Skin epidermis (tissue), 12 donors: Measurements from ENCODE around the gene ERN1.
A peak's percentile ranks its signal among the peaks of the same experiment; 100 is the strongest.
"Not testable (repeated sequence)": the region's sequence is repeated elsewhere in the genome, so short reads cannot be mapped to it uniquely, and the experiment has no call there.

Experiments used
- H3K27ac ChIP-seq, 21 experiments: fragments of 200-600 bp; sonication (generic) in 11 of 21; one replicate each; pipeline ENCODE4 v1.5.0; 2020; ENCODE audit warnings: mild to moderate bottlenecking in 3 of 21, inconsistent platforms in 2 of 21, moderate library complexity in 2 of 21
- H3K4me3 ChIP-seq, 7 experiments: fragments of 200-600 bp; sonication (generic) in 2 of 7; one replicate each; pipeline ENCODE4 v1.5.0; 2020; ENCODE audit warnings: inconsistent platforms in 2 of 7, mild to moderate bottlenecking in 2 of 7, moderate library complexity in 1 of 7

The ERN1 gene

DNA sequence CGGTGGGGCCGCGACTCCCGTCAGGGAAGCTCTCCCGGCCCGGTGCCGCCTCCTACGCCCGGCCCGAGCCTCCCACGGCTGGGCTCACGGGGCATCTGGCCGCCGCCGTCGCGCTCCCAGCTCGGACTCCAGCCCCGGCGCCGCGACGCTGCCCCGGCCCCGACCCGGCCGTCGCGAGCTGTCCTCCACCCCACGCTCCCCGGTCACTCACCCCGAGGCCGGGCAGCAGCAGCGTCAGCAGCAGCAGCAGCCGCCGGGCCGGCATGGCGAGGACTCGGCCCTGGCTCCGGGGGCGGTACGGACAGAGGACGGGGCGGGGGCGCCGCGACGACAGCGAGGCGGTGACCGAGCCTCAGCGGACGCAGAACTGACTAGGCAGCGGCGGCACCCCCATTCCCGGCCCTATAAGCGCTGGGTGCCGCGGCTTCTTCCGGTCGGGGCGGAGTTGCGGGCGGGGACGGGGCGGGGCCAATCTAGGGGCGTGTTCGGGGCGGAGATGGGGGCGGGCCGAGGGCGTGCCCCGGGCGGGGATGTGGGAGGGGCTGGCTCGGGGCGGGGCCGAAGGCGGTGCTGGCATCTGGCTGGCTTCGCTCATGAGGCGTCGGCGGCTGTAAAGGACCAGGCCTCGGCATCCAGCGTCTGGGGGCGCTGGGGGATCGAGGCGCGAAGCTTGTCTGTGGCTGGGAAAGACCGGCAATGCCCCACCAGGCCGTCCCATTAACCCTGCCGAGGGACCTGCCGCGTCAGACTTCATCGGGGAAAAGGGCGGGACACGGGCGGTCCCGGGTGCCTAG lies at the start of gene ERN1:
Gene ERN1, minus strand, starts transcription at position 380 of the 794 bp plus-strand sequence. Its CDS starts 115 bp downstream, at position 265.
- H3K27ac ChIP-seq = peak within 1 kb of the TSS; percentile 72 to 98 (median 94)
- peak within 1 kb of the TSS; percentile 64 to 89 (median 78) for H3K4me3 ChIP-seq

DNA sequence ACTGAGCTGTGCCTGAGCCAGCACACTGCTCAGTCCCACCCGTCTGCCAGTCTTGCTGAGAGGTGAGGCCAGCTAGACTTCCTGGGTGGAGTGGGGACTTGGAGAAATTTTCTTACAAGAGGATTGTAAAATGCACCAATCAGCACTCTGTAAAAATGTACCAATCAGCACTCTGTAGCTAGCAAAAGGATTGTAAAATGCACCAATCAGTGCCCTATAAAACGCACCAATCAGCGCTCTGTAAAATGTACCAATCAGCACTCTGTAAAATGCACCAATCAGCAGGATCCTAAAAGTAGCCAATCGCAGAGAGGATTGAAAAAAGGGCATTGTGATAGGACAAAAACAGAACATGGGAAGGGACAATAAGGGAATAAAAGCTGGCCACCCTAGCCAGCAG lies 49.1 kb upstream of the ERN1 start:
- H3K4me3 ChIP-seq, H3K27ac ChIP-seq: not testable (repeated sequence)

DNA sequence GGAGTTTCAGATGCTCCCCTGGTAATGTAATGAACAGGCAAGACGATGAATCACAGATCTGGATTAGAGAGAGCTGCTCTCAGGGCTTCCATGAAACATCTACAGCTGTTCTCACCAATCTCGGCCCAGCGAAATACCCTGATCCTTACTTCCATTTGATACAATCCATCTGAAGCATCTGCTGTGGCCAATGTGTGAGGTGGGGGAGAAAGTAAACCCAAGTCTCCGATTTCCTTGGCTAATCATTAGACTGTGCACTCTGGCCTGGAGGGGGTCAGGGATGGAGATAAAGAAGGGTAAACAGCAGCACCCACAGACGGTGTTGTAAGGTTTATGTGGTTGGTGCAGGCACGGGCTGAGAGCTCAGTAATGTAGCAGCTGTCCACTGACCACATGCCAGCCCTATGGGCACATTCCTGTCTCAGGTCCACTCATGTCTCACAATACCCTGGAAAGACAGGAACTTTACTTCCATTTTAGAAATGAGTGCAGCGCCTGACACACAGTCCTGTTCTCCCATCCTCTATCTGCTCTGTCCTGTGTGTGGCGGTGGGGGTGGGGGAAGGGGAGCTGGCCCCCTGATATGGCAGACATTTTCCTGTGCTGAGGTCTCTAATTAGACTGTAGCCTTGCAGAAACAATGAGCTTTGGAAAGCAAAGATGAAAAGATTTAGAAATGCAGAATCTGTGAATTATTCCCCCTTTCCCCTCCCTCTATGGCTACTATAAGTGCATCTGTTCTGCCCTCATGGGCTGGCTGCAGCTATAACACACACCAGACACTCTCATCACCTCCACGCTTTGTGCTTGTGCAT lies 48.3 kb upstream of the ERN1 start:
- Histone ChIP-seq H3K27ac (no peak overlapping the region), H3K4me3 (no peak overlapping the region)

- H3K27ac ChIP-seq = peak overlapping the region in 1 of 21 experiments; percentile 51
- H3K4me3 ChIP-seq = no peak overlapping the region
Observed at GRCh38 chr17:64177311-64178010, 47.5 kb upstream of the ERN1 start.

DNA sequence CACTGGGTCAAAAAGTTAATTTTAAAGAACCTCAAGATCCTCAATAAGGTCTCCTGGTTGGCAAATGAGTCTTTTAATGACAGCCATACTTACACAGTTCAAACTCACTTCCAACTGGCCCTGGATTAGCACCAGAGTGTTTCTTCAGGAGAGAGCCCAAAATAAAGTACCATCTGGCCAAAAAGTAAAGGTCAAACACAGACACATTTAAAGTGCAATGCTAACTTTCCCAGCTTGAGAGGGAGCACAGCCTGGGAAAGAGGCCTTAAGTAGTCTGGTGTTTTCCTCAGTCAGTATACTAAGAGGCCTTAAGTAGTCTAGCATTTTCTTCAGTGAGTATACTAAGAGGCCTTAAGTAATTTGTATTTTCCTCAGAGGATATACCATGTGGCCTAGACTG lies 46.6 kb upstream of the ERN1 start:
- H3K4me3 ChIP-seq = no peak overlapping the region
- peak overlapping the region in 3 of 21 experiments; percentile 19 to 51 (median 42) for H3K27ac ChIP-seq

DNA sequence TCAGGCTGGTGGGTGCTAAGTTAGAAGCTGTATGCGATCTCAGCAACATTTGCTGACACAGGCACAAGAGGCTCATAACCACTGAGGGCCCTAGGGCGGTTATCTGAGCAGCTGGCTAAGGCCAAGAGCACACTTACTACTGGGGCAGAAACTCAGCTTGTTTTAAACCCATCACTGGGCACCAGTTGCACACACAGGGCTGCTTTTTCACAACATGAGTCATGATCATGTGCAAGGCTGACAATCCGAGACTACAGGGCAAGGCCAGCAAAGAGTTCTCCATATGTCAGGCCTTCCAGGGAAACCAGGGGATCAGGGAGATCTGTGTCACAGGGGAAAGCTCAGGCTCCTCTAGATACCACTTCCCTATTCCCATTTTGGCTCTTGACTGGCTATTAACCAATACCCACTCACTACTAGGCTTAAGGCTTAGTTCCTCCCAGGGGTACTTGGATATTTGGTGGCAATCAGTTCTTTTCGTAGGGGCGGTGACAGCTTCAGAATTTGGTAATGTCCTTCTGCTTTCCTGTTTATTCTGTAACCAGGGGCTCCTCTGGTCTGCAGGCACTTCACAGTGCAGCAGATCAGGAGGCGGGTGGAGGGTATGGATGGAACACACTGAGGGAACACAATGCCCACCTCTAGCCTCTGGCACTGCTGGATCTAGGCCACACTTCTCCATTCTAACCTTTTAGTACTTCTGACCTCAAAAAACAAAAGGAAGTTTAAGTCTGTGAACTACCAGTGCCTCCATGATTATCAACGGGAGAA lies 44.9 kb upstream of the ERN1 start:
- H3K27ac ChIP-seq = peak overlapping the region in 13 of 21 experiments; percentile 18 to 77 (median 46)
- no peak overlapping the region for H3K4me3 ChIP-seq

- Histone ChIP-seq H3K4me3 (no peak overlapping the region), H3K27ac (peak overlapping the region in 3 of 21 experiments; percentile 2 to 77 (median 72))
Observed at GRCh38 chr17:64173646-64174045, 43.7 kb upstream of the ERN1 start.

GRCh38 chr17:64172510-64172909 lies 42.6 kb upstream of the ERN1 start:
- Histone ChIP-seq H3K4me3 (no peak overlapping the region), H3K27ac (no peak overlapping the region)

- Histone ChIP-seq H3K27ac (no peak overlapping the region), H3K4me3 (no peak overlapping the region)
Observed at GRCh38 chr17:64171041-64171440, 41.1 kb upstream of the ERN1 start.

DNA sequence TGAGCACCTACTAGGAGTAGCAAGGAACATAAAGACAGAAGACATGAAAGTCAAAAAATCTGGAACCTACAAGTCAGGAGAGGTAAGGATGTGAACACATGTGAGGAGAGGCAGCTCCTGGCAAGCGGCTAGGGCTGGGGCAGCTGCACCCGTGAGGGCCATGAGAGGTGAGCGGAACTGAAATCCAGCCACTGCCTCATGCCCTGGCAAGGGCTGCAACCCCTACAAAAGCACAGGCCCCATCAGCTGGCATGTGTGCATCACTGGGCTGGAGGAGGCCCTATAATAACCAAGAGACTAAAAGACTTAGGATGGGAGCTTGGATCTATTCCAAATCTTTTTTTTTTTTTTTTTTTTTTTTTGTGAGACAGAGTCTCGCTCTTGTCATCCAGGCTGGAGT lies 40.3 kb upstream of the ERN1 start:
- Histone ChIP-seq H3K27ac (no peak overlapping the region), H3K4me3 (no peak overlapping the region)

DNA sequence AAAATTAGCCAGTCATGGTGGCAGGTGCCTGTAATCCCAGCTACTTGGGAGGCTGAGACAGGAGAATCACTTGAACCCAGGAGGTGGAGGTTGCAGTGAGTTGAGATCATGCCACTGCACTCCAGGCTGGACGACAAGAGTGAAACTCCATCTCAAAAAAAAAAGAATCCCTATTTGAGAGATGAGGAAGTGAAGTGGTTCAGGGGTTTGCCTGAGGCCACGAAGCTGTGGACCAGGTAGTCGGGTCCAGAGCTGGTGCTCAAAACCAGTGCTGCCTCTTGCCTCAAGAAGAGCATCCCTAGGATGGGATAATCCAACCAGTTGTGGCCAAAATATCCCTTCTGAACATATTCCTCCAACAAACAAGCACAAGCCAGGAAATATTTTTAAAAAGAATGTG lies 37.7 kb upstream of the ERN1 start:
- not testable (repeated sequence) for H3K27ac ChIP-seq, H3K4me3 ChIP-seq

DNA sequence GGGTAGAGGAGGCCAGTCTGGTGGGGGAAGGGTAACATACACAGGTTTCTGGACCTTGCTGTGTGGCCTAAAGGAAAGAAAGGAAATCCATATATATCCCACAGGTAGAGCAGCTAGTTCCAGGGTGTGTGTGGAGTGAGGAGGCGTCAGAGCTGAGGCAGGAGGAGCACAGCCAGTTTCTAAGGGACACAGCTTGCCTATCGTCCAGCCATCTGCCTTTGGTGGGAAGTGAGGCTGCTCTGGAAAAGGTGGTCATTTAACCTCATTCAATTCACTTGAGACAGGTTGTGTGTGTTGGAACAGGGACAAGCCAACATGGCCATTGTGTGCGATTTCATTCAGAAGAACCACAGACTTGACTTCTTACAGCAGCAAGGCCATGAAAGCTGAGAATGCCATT lies 36.9 kb upstream of the ERN1 start:
- Histone ChIP-seq H3K27ac (no peak overlapping the region), H3K4me3 (no peak overlapping the region)

- Histone ChIP-seq H3K27ac (no peak overlapping the region), H3K4me3 (no peak overlapping the region)
Observed at GRCh38 chr17:64165347-64165746, 35.4 kb upstream of the ERN1 start.

GRCh38 chr17:64164596-64165285 lies 34.8 kb upstream of the ERN1 start:
- no peak overlapping the region for H3K4me3 ChIP-seq
- no peak overlapping the region for H3K27ac ChIP-seq

DNA sequence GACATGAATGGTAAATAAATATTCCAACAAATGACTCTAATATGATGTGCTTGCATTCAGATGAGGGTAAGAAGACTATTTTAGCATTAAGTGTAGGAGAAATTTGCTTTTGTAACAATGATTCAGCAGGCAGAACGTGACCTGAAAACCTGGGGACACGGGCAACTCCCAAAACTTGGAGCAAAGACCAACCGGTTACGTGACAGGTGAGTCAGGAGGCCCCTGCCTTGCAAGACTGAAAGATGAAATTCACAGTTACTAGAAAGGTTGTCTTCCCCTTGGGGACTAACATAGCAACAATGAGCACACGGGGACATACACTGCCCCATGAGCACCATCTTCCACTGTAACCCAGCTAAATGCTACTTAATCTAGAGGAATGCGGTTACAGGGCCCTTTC lies 33.5 kb upstream of the ERN1 start:
- Histone ChIP-seq H3K27ac (peak overlapping the region in 2 of 21 experiments; percentile 15 to 31), H3K4me3 (no peak overlapping the region)

DNA sequence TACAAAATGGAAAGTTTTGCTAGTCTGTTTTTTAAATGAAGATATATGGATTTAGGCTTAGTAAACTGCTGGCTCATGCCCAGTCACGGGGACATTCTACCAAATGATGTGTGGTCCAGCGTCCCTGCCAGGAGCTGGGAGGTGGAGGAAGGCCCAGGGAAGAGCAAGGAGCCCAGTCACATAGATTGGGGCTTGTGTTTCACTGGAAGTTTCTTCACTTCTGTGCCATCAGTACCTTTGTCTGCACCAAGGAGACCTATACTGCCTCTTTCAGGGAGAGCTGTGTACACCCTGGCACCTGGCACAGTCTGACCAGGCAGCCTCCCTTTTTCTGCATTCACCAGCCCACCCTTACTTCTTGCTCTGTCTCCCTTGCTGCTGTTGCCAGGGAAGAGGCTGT lies 32.6 kb upstream of the ERN1 start:
- no peak overlapping the region for H3K4me3 ChIP-seq
- peak overlapping the region in 3 of 21 experiments; percentile 15 to 31 (median 19) for H3K27ac ChIP-seq

DNA sequence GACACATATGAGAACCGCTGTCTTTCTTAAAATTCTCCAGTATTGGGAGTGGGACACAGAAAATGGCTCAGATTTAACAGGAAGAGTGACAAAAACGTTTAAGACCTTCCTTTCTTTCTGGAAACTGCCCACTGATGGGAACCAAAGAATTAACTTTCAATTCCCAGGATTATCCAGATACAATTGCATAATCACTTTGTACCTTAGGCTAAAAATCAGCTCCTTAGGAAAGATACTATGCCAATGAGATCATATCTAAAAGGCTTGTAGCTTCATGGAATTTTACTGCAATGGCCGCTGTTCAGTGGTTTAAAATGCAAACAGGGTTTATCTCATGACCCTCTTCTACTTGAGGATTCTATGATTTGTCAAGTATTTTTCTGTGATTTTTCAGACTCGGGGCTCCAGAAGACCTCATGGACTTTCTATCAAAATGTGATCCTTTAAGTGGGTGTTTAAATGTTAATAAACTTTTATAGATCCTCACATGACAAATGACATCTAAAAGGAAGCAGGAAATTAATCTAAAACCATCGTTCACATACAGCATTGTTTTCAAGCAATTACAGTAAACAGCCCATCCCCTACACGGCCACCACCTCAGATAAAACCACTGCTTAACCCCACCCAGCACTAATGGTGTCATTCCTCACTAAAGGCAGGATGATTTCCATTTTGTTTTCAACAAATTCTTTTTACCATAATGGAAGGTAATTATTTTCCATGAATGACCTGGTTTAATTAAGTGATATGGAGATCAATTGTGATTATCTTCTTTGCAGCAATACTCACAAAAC lies 31.6 kb upstream of the ERN1 start:
- Histone ChIP-seq H3K4me3 (no peak overlapping the region), H3K27ac (peak overlapping the region in 1 of 21 experiments; percentile 3)

DNA sequence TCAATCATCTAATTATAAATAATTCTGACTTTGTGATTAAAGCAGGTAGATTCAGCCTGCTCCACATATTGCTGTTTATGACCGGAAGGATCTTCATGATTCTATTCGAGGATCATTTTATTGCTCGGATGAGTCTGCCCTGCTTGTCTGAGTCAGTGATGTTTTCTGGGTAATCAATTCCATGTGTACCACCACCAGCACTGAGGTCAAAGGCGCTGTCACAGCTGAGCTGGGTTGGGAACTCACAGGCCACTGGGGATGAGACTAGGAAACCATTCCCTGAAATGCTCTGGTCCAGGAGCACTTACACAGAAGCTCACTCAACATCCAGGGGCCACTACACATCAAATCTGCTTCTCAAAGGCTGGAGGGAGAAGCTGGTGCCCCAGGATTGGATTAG lies 30.4 kb upstream of the ERN1 start:
- H3K4me3 ChIP-seq = no peak overlapping the region
- peak overlapping the region in 3 of 21 experiments; percentile 2 to 34 (median 25) for H3K27ac ChIP-seq
